Measurements from ENCODE around the gene PREX1.

The PREX1 gene

GRCh38 chr20:48826069-48826468, 1.7 kb downstream of the PREX1 start:
- DNase-seq (ENCODE audit: low read depth, low spot score) = peak; percentile 65

- DNase-seq (ENCODE audit: low read depth, low spot score) = no peak
Observed at GRCh38 chr20:48825566-48825920, 2.3 kb downstream of the PREX1 start.

GRCh38 chr20:48824830-48825565, 2.8 kb downstream of the PREX1 start:
- no peak for DNase-seq (ENCODE audit: low read depth, low spot score)

- no peak for DNase-seq (ENCODE audit: low read depth, low spot score)
Observed at GRCh38 chr20:48823960-48824498, 3.8 kb downstream of the PREX1 start.

- no peak for DNase-seq (ENCODE audit: low read depth, low spot score)
Observed at GRCh38 chr20:48823476-48823875, 4.3 kb downstream of the PREX1 start.

- DNase-seq (ENCODE audit: low read depth, low spot score) = no peak
Observed at GRCh38 chr20:48822879-48823385, 4.9 kb downstream of the PREX1 start.

GRCh38 chr20:48822178-48822577, 5.6 kb downstream of the PREX1 start:
- DNase-seq (ENCODE audit: low read depth, low spot score) = no peak

- DNase-seq (ENCODE audit: low read depth, low spot score) = no peak
Observed at GRCh38 chr20:48821261-48821920, 6.4 kb downstream of the PREX1 start.

- no peak for DNase-seq (ENCODE audit: low read depth, low spot score)
Observed at GRCh38 chr20:48820649-48820973, 7.2 kb downstream of the PREX1 start.

- no peak for DNase-seq (ENCODE audit: low read depth, low spot score)
Observed at GRCh38 chr20:48819821-48820648, 7.8 kb downstream of the PREX1 start.

GRCh38 chr20:48819089-48819488, 8.7 kb downstream of the PREX1 start:
- no peak for DNase-seq (ENCODE audit: low read depth, low spot score)

- no peak for DNase-seq (ENCODE audit: low read depth, low spot score)
Observed at GRCh38 chr20:48818481-48818987, 9.3 kb downstream of the PREX1 start.

GRCh38 chr20:48818031-48818370, 9.8 kb downstream of the PREX1 start:
- DNase-seq (ENCODE audit: low read depth, low spot score) = no peak

GRCh38 chr20:48817367-48818030, 10.3 kb downstream of the PREX1 start:
- DNase-seq (ENCODE audit: low read depth, low spot score) = no peak

GRCh38 chr20:48816282-48817205, 11.3 kb downstream of the PREX1 start:
- DNase-seq (ENCODE audit: low read depth, low spot score) = no peak

- no peak for DNase-seq (ENCODE audit: low read depth, low spot score)
Observed at GRCh38 chr20:48815537-48815936, 12.3 kb downstream of the PREX1 start.

GRCh38 chr20:48814633-48815032, 13.2 kb downstream of the PREX1 start:
- no peak for DNase-seq (ENCODE audit: low read depth, low spot score)

- DNase-seq (ENCODE audit: low read depth, low spot score) = no peak
Observed at GRCh38 chr20:48813930-48814546, 13.8 kb downstream of the PREX1 start.

- no peak for DNase-seq (ENCODE audit: low read depth, low spot score)
Observed at GRCh38 chr20:48813446-48813747, 14.4 kb downstream of the PREX1 start.

Data from iPS DF 19.7 (cell line).